Muscle of leg (tissue), 16 donors: ENCODE measurements around the gene COL6A1. TPM values are rescaled to one million over a fixed set of nuclear protein-coding genes. Genes with fewer than 3 reads are reported as not detected.
A peak's percentile ranks its signal among the peaks of the same experiment; 100 is the strongest.

ENCODE experiments used
- DNase-seq: peaks from one replicate; pipeline ENCODE4 v3.0.0; 2013
- H3K27ac ChIP-seq: one replicate; pipeline ENCODE4 v1.5.1; 2013; ENCODE audit warnings: mild to moderate bottlenecking, low read length, control low read depth
- H3K27me3 ChIP-seq: one replicate; pipeline ENCODE4 v1.6.1; 2013; ENCODE audit warnings: low read length; ENCODE audit not compliant: control insufficient read depth, insufficient read depth
- H3K36me3 ChIP-seq: one replicate; pipeline ENCODE4 v1.6.1; 2013; ENCODE audit warnings: low read length; ENCODE audit not compliant: control insufficient read depth, insufficient read depth
- H3K4me1 ChIP-seq: one replicate; pipeline ENCODE4 v1.6.1; 2013; ENCODE audit warnings: low read length; ENCODE audit not compliant: control insufficient read depth, insufficient read depth
- H3K4me3 ChIP-seq: one replicate; pipeline ENCODE4 v1.5.1; 2013; ENCODE audit warnings: low read length, control low read depth
- H3K9me3 ChIP-seq: replicated peaks from 2 replicates; pipeline ENCODE4 v1.6.1; 2013; ENCODE audit warnings: low read depth, low read length; ENCODE audit not compliant: control insufficient read depth
- WGBS: methylation state at CpG from one replicate; pipeline ENCODE4 v1.1.5; 2013; ENCODE audit warnings: missing lambda C conversion rate; ENCODE audit not compliant: insufficient coverage; 5-methylcytosine and 5-hydroxymethylcytosine counted together
- long read RNA-seq, 11 donors: transcript quantifications; one replicate each; lab custom pipeline, GENCODE V29; 2026
- polyA plus RNA-seq, 8 donors: library from polyadenylated mRNA; unstranded; fragments of 120-200 nt; gene quantifications; one replicate each; pipeline versions ENCODE4 v1.2.1 to v1.2.3, GENCODE V29; 2013; ENCODE audit warnings: inconsistent platforms in 1 of 8, low replicate concordance in 1 of 8; ENCODE audit not compliant: insufficient read length in 8 of 8, insufficient read depth in 1 of 8
- total RNA-seq: library from RNA; stranded (reverse); fragments of 120-200 nt; gene quantifications from one replicate; pipeline ENCODE4 v1.2.4, GENCODE V29; 2013

Gene COL6A1, protein sequence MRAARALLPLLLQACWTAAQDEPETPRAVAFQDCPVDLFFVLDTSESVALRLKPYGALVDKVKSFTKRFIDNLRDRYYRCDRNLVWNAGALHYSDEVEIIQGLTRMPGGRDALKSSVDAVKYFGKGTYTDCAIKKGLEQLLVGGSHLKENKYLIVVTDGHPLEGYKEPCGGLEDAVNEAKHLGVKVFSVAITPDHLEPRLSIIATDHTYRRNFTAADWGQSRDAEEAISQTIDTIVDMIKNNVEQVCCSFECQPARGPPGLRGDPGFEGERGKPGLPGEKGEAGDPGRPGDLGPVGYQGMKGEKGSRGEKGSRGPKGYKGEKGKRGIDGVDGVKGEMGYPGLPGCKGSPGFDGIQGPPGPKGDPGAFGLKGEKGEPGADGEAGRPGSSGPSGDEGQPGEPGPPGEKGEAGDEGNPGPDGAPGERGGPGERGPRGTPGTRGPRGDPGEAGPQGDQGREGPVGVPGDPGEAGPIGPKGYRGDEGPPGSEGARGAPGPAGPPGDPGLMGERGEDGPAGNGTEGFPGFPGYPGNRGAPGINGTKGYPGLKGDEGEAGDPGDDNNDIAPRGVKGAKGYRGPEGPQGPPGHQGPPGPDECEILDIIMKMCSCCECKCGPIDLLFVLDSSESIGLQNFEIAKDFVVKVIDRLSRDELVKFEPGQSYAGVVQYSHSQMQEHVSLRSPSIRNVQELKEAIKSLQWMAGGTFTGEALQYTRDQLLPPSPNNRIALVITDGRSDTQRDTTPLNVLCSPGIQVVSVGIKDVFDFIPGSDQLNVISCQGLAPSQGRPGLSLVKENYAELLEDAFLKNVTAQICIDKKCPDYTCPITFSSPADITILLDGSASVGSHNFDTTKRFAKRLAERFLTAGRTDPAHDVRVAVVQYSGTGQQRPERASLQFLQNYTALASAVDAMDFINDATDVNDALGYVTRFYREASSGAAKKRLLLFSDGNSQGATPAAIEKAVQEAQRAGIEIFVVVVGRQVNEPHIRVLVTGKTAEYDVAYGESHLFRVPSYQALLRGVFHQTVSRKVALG
- total RNA-seq: 292 TPM
- polyA plus RNA-seq: 100 to 1,000 TPM; 383 to 750 (median 539) TPM
- long read RNA-seq, donor 1, partial matches to known transcripts: 5 of 23 reads
- long read RNA-seq, donor 1, other reads (novel, unspliced or antisense): 11 of 23 reads
- long read RNA-seq, donor 2, partial matches to known transcripts: 0 of 2 reads
- long read RNA-seq, donor 2, other reads (novel, unspliced or antisense): 0 of 2 reads
- long read RNA-seq, donor 3, transcript COL6A1-204 (3 exons, 968 nt): major isoform, 5 of 31 reads
- long read RNA-seq, donor 3, partial matches to known transcripts: 10 of 31 reads
- long read RNA-seq, donor 3, other reads (novel, unspliced or antisense): 13 of 31 reads
- long read RNA-seq, donor 4, transcript COL6A1-206 (6 exons, 2,358 nt): major isoform, 6 of 133 reads
- long read RNA-seq, donor 4, partial matches to known transcripts: 115 of 133 reads
- long read RNA-seq, donor 4, other reads (novel, unspliced or antisense): 8 of 133 reads
- long read RNA-seq, donor 5, transcript COL6A1-204 (3 exons, 968 nt): major isoform, 20 of 348 reads
- long read RNA-seq, donor 5, transcript COL6A1-206 (6 exons, 2,358 nt): minor isoform, 9 of 348 reads
- long read RNA-seq, donor 5, partial matches to known transcripts: 267 of 348 reads
- long read RNA-seq, donor 5, other reads (novel, unspliced or antisense): 52 of 348 reads
- long read RNA-seq, donor 6, transcript COL6A1-204 (3 exons, 968 nt): major isoform, 7 of 59 reads
- long read RNA-seq, donor 6, transcript COL6A1-206 (6 exons, 2,358 nt): major isoform, 7 of 59 reads
- long read RNA-seq, donor 6, partial matches to known transcripts: 28 of 59 reads
- long read RNA-seq, donor 6, other reads (novel, unspliced or antisense): 17 of 59 reads
- long read RNA-seq, donor 7, transcript COL6A1-204 (3 exons, 968 nt): major isoform, 9 of 60 reads
- long read RNA-seq, donor 7, transcript COL6A1-206 (6 exons, 2,358 nt): minor isoform, 5 of 60 reads
- long read RNA-seq, donor 7, partial matches to known transcripts: 25 of 60 reads
- long read RNA-seq, donor 7, other reads (novel, unspliced or antisense): 21 of 60 reads
- long read RNA-seq, donor 8, transcript COL6A1-204 (3 exons, 968 nt): major isoform, 7 of 249 reads
- long read RNA-seq, donor 8, partial matches to known transcripts: 239 of 249 reads
- long read RNA-seq, donor 8, other reads (novel, unspliced or antisense): 0 of 249 reads
- long read RNA-seq, donor 9, transcript COL6A1-204 (3 exons, 968 nt): major isoform, 8 of 131 reads
- long read RNA-seq, donor 9, partial matches to known transcripts: 115 of 131 reads
- long read RNA-seq, donor 9, other reads (novel, unspliced or antisense): 5 of 131 reads
- long read RNA-seq, donor 10, transcript COL6A1-204 (3 exons, 968 nt): major isoform, 6 of 25 reads
- long read RNA-seq, donor 10, partial matches to known transcripts: 6 of 25 reads
- long read RNA-seq, donor 10, other reads (novel, unspliced or antisense): 9 of 25 reads
- long read RNA-seq, donor 11, transcript COL6A1-206 (6 exons, 2,358 nt): major isoform, 6 of 228 reads
- long read RNA-seq, donor 11, partial matches to known transcripts: 206 of 228 reads
- long read RNA-seq, donor 11, other reads (novel, unspliced or antisense): 13 of 228 reads

GRCh38 chr21:45981151-45982091, at the start of gene COL6A1:
COL6A1 (plus strand) TSS chr21:45981770; CDS start chr21:45981851, 81 bp downstream.
- DNase-seq: peak; percentile 97
- Histone ChIP-seq H3K4me3 (peak within 1 kb of the TSS; percentile 79), H3K27ac (peak within 1 kb of the TSS; percentile 87), H3K27me3 (no peaks in the 10 kb centered on the region), H3K9me3 (no peaks in the 10 kb centered on the region), H3K4me1 (peaks cover 54% of the 10 kb centered on the region), H3K36me3 (peaks cover 34% of the 10 kb centered on the region)
- WGBS: 1% methylated on average over 37 of the region's 63 CpGs

- Histone ChIP-seq H3K36me3 (no peaks in the 10 kb centered on the region), H3K9me3 (peaks cover 28% of the 10 kb centered on the region), H3K4me1 (peaks cover 3% of the 10 kb centered on the region), H3K27me3 (peaks cover 6% of the 10 kb centered on the region), H3K4me3 (no peak overlapping the region), H3K27ac (no peak overlapping the region)
- 72% methylated on average over 7 of the region's 9 CpGs for WGBS
- DNase-seq: no peak
Measured at GRCh38 chr21:45932922-45933502, 48.6 kb upstream of the COL6A1 start.

DNA sequence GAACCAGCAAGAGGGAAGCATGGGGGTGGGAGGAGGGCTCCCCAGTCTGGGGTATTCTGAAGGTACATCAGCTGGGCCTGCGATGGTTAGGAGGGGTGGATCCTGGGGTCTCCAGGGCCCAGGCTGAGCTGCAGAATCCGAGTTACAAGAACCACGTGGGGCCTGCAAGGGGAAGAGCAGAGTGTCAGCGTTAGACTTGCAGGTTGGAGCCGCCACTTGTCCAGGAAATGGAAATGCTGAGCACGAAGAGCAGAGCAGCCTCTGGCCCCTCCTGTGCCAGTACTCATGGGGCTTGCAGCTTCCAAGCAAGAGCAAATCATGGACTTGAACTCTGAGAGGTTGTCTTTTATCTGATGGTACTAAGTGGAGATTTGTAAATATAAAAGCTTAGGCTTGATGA, 47.5 kb upstream of the COL6A1 start:
- WGBS: 45% methylated on average over 6 of the region's 6 CpGs
- Histone ChIP-seq H3K4me1 (peaks cover 13% of the 10 kb centered on the region), H3K4me3 (no peak overlapping the region), H3K27ac (no peak overlapping the region), H3K36me3 (no peaks in the 10 kb centered on the region), H3K27me3 (peaks cover 6% of the 10 kb centered on the region), H3K9me3 (peaks cover 28% of the 10 kb centered on the region)
- no peak for DNase-seq

- H3K36me3 ChIP-seq: no peaks in the 10 kb centered on the region
- peaks cover 28% of the 10 kb centered on the region for H3K9me3 ChIP-seq
- WGBS: 93% methylated on average over 3 of the region's 3 CpGs
- peaks cover 6% of the 10 kb centered on the region for H3K27me3 ChIP-seq
- peaks cover 13% of the 10 kb centered on the region for H3K4me1 ChIP-seq
- no peak for DNase-seq
- no peak overlapping the region for H3K27ac ChIP-seq
- no peak overlapping the region for H3K4me3 ChIP-seq
Measured at GRCh38 chr21:45934554-45934953, 47.0 kb upstream of the COL6A1 start.

- no CpG with 5 or more reads among the region's 3 CpGs for WGBS
- peaks cover 6% of the 10 kb centered on the region for H3K27me3 ChIP-seq
- H3K36me3 ChIP-seq: no peaks in the 10 kb centered on the region
- no peak overlapping the region for H3K4me3 ChIP-seq
- H3K9me3 ChIP-seq: peaks cover 28% of the 10 kb centered on the region
- DNase-seq: no peak
- H3K4me1 ChIP-seq: peaks cover 13% of the 10 kb centered on the region
- no peak overlapping the region for H3K27ac ChIP-seq
Measured at GRCh38 chr21:45935628-45936027, 45.9 kb upstream of the COL6A1 start.

DNA sequence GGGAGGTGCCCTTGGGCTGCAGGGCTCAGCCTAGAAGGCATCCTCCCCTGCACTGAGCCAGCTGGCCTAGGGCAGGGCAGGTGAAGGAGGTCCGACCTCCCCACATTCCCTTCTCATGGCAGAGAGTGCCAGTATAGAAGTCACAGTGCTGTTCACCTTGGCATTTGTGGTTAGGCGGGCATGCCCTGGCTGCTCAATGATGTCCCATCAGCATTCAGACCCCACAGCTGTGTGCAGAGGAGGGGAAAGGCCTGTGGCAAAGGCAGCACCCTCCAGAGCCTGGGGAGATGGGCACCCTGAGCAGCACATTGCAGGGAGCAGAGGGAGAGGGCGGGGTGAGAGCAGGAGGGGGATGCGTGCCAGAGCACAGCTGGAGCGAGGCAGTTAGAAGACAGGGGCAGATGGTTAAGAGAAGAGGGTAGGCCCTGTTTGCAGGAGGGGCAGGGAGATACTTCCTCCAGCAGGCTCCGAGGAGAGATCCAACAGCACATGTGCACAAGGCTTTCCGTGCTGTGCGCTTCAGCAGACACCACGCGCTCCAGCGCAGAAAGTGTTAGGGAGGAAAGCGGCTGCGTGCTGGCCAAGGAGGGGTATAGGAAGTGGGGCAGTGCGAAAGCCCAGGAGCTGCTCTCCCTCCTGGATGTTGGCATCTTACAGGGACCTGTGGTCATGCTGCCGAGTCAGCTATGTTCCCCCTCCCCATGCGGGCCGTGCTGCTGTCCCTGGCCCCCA, 43.7 kb upstream of the COL6A1 start:
- no peaks in the 10 kb centered on the region for H3K36me3 ChIP-seq
- peaks cover 13% of the 10 kb centered on the region for H3K4me1 ChIP-seq
- H3K9me3 ChIP-seq: peaks cover 28% of the 10 kb centered on the region
- WGBS: 69% methylated on average over 9 of the region's 17 CpGs
- peaks cover 6% of the 10 kb centered on the region for H3K27me3 ChIP-seq
- no peak for DNase-seq
- no peak overlapping the region for H3K4me3 ChIP-seq
- H3K27ac ChIP-seq: no peak overlapping the region

DNA sequence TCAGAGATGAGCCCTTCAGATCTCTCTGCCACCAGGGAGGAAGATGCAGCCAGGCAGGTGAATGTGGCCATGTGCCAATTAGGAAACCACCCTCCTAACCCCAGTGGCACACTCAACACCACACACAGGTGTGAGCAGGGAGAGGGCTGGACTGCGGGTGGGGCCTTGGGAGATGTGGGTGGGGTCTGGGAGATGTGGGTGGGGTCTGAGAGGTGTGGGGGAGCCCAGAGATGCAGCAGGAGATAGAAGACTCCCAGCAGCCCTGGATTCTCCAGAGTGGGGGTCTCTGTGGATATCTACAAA, 43.2 kb upstream of the COL6A1 start:
- H3K4me1 ChIP-seq: peaks cover 13% of the 10 kb centered on the region
- H3K27me3 ChIP-seq: peaks cover 6% of the 10 kb centered on the region
- H3K36me3 ChIP-seq: no peaks in the 10 kb centered on the region
- H3K27ac ChIP-seq: no peak overlapping the region
- no peak overlapping the region for H3K4me3 ChIP-seq
- WGBS: no CpG with 5 or more reads among the region's 1 CpG
- peaks cover 28% of the 10 kb centered on the region for H3K9me3 ChIP-seq
- no peak for DNase-seq
